K562 (cell line): Measurements from ENCODE around the gene ITPKA. TPM values are rescaled to one million over a fixed set of nuclear protein-coding genes. Genes with fewer than 3 reads are reported as not detected.

Source experiments
- CHD2 ChIP-seq: IDR thresholded peaks from 2 replicates; pipeline ENCODE4 v1.6.1; 2011; ENCODE audit warnings: low read depth, low read length
- KDM5B ChIP-seq: fragments of 200-600 bp; sonication (generic); IDR thresholded peaks from 2 replicates; pipeline ENCODE4 v1.6.1; 2012; ENCODE audit warnings: low read depth, mild to moderate bottlenecking, moderate library complexity, low read length, control low read depth, inconsistent platforms; ENCODE audit not compliant: insufficient replicate concordance
- MTA2 ChIP-seq: fragments of 450-650 bp; IDR thresholded peaks from 2 replicates; pipeline ENCODE4 v1.6.1; 2016; ENCODE audit warnings: low read depth
- OTX1 ChIP-seq: fragments of 450-650 bp; formaldehyde crosslinking; IDR thresholded peaks from 2 replicates; pipeline ENCODE4 v1.4.0; 2022; ENCODE audit warnings: mild to moderate bottlenecking
- PML ChIP-seq: IDR thresholded peaks from 2 replicates; pipeline ENCODE4 v1.6.1; 2012; ENCODE audit warnings: low read length, inconsistent platforms
- POLR2B ChIP-seq: fragments of 450-650 bp; IDR thresholded peaks from 2 replicates; pipeline ENCODE4 v1.6.1; 2018; ENCODE audit warnings: low read depth; ENCODE audit not compliant: partially characterized antibody
- TRIM24 ChIP-seq, 2 experiments: fragments of 450-650 bp; IDR thresholded peaks; 2 replicates each; pipeline ENCODE4 v1.6.1; 2016
- ZKSCAN1 ChIP-seq: fragments of 150-350 bp; IDR thresholded peaks from 2 replicates; pipeline ENCODE4 v1.6.1; 2016; ENCODE audit warnings: low read depth, low read length
- ZNF143 ChIP-seq: sonication (generic); formaldehyde crosslinking; IDR thresholded peaks from 2 replicates; pipeline ENCODE4 v1.9.0; 2022; ENCODE audit warnings: mild to moderate bottlenecking, missing genetic modification reagents
- polyA plus RNA-seq, 8 experiments: library from polyadenylated mRNA; depleted of rRNA in 4 of 8; stranded (reverse) in 5 of 8; unstranded in 3 of 8; fragments of >200 nt; fragmentation: Nextera tagmentation in 2 of 8; fragmentation: Illumina TruSeq in 1 of 8; extraction: Ambion mirVana in 2 of 8; extraction: Trizol in 1 of 8; gene quantifications; 2 replicates each; pipeline versions ENCODE4 v1.2.1 to v1.2.3, GENCODE V29; 2011 to 2014; ENCODE audit warnings: inconsistent platforms in 1 of 8, missing spikeins in 1 of 8
- total RNA-seq, 7 experiments: library from RNA; depleted of rRNA in 6 of 7; stranded (reverse); fragments of >200 nt in 6 of 7; fragmentation: Illumina TruSeq in 2 of 7; extraction: Trizol in 2 of 7; gene quantifications; 2 replicates each; pipeline versions ENCODE4 v1.2.1 to v1.2.3, GENCODE V29; 2011 to 2021; ENCODE audit warnings: low replicate concordance in 1 of 7
- TF ChIP-seq, protein P1 (sequence below), 2 experiments: fragments of 450-650 bp; IDR thresholded peaks; 2 replicates each; pipeline ENCODE4 v1.6.1; 2016
- TF ChIP-seq, protein P2 (sequence below), 2 experiments: fragments of 450-650 bp; IDR thresholded peaks; 2 replicates each; pipeline ENCODE4 v1.6.1; 2016; ENCODE audit warnings: mild to moderate bottlenecking in 2 of 2, borderline replicate concordance in 1 of 2, low read depth in 1 of 2, moderate library complexity in 1 of 2
- TF ChIP-seq, protein P3 (sequence below): fragments of 450-650 bp; formaldehyde crosslinking; IDR thresholded peaks from 2 replicates; pipeline ENCODE4 v1.4.0; 2020; ENCODE audit warnings: mild to moderate bottlenecking
- TF ChIP-seq, protein P4 (sequence below): fragments of 250-450 bp; sonication (Bioruptor Pico); IDR thresholded peaks from 2 replicates; pipeline ENCODE4 v1.8.0; 2022; ENCODE audit warnings: moderate library complexity, mild to moderate bottlenecking, inconsistent platforms
- TF ChIP-seq, protein P5 (sequence below): IDR thresholded peaks from 2 replicates; pipeline ENCODE4 v1.6.1; 2014; ENCODE audit warnings: antibody characterized with exemption
- TF ChIP-seq, protein P6 (sequence below): fragments of 250-450 bp; sonication (Bioruptor Pico); IDR thresholded peaks from 2 replicates; pipeline ENCODE4 v1.5.1; 2021; ENCODE audit warnings: mild to moderate bottlenecking

Gene ITPKA
- total and polyA plus RNA-seq, 9 of the 15 experiments (the other 6 are each of a cell fraction or from before 2014, with no cell fraction given) = 0.14 to 68.4 (median 11.5) TPM

DNA sequence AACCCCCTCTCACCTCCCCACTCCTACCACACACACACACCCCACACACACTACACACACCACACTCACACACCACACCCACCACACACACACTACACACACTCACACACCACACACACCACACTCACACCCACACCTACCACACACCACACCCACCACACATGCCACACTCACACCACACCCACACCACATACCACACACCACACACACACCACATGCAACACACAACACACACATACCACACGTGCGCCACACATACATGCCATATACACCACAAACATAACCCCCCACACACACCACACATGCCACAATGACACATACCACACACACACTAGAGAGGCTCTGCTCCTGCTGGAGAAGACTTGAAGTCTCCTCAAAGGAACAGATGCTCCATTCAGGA, 5.9 kb upstream of the ITPKA start (continued):
- TF ChIP-seq, protein P1, sequence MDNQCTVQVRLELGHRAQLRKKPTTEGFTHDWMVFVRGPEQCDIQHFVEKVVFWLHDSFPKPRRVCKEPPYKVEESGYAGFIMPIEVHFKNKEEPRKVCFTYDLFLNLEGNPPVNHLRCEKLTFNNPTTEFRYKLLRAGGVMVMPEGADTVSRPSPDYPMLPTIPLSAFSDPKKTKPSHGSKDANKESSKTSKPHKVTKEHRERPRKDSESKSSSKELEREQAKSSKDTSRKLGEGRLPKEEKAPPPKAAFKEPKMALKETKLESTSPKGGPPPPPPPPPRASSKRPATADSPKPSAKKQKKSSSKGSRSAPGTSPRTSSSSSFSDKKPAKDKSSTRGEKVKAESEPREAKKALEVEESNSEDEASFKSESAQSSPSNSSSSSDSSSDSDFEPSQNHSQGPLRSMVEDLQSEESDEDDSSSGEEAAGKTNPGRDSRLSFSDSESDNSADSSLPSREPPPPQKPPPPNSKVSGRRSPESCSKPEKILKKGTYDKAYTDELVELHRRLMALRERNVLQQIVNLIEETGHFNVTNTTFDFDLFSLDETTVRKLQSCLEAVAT (IDR thresholded peaks at IDR 0.05) = 0 out of 4 replicates have a peak, but pooled peaks of 1 of the 2 experiments have one; percentile 38
- 0 out of 4 replicates have a peak, but pooled peaks of 1 of the 2 experiments have one; percentile 18 for TF ChIP-seq TRIM24 (IDR thresholded peaks at IDR 0.05)
- TF ChIP-seq, protein P2, sequence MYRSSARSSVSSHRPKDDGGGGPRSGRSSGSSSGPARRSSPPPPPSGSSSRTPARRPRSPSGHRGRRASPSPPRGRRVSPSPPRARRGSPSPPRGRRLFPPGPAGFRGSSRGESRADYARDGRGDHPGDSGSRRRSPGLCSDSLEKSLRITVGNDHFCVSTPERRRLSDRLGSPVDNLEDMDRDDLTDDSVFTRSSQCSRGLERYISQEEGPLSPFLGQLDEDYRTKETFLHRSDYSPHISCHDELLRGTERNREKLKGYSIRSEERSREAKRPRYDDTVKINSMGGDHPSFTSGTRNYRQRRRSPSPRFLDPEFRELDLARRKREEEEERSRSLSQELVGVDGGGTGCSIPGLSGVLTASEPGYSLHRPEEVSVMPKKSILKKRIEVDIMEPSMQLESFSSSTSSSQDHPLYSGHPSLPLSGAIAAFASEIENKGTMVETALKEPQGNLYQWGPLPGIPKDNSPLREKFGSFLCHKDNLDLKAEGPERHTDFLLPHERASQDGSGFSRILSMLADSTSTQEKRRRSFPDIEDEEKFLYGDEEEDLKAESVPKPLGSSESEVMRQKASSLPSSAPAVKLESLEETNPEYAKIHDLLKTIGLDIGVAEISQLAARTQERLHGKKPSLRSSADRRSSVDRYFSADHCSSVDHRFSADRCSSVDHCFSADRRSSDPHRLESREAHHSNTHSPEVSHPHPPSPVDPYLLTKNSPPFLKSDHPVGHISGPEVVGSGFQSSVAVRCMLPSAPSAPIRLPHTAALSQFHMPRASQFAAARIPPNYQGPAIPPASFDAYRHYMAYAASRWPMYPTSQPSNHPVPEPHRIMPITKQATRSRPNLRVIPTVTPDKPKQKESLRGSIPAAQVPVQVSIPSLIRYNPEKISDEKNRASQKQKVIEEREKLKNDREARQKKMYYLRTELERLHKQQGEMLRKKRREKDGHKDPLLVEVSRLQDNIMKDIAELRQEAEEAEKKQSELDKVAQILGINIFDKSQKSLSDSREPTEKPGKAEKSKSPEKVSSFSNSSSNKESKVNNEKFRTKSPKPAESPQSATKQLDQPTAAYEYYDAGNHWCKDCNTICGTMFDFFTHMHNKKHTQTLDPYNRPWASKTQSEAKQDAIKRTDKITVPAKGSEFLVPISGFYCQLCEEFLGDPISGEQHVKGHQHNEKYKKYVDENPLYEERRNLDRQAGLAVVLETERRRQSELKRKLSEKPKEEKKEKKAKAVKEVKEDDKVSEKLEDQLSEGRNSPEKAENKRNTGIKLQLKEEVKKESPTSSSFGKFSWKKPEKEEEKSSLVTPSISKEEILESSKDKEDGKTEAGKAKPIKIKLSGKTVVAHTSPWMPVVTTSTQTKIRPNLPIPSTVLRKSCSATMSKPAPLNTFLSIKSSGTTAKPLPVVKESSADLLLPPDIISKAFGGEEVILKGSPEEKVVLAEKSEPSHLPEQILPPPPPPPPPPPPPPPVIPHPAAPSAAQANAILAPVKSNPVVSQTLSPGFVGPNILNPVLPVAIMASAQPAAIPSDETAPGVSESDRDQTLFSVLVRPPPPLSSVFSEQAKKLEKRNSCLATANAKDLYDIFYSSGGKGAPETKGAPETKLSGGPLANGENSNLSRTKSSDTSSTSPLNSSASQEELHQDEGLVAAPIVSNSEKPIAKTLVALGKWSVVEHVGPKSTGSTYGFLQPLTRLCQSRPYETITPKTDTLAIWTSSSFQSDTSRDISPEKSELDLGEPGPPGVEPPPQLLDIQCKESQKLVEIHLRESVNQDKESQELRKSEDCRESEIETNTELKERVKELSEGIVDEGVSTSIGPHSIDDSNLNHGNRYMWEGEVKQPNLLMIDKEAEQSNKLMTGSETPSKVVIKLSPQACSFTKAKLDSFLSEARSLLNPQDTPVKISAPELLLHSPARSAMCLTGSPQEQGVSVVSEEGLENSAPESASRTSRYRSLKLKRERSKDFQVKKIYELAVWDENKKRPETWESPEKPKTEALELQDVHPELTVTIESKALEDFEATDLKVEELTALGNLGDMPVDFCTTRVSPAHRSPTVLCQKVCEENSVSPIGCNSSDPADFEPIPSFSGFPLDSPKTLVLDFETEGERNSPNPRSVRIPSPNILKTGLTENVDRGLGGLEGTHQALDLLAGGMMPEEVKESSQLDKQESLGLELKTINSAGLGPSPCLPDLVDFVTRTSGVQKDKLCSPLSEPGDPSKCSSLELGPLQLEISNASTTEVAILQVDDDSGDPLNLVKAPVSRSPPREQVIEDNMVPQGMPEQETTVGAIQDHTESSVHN (IDR thresholded peaks at IDR 0.05; ENCODE audit: borderline replicate concordance in 1 of 2, low read depth in 1 of 2) = no peak
- TF ChIP-seq POLR2B = peak; percentile 32
- TF ChIP-seq MTA2 = no peak
- TF ChIP-seq PML = no peak
- TF ChIP-seq OTX1 (CRISPR knock-in tag) = peak; percentile 71; the same call in 1 of the 2 replicates
- TF ChIP-seq, protein P3, sequence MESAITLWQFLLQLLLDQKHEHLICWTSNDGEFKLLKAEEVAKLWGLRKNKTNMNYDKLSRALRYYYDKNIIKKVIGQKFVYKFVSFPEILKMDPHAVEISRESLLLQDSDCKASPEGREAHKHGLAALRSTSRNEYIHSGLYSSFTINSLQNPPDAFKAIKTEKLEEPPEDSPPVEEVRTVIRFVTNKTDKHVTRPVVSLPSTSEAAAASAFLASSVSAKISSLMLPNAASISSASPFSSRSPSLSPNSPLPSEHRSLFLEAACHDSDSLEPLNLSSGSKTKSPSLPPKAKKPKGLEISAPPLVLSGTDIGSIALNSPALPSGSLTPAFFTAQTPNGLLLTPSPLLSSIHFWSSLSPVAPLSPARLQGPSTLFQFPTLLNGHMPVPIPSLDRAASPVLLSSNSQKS = no peak
- TF ChIP-seq ZNF143 (CRISPR knock-in tag) = no peak
- no peak for TF ChIP-seq CHD2
- TF ChIP-seq KDM5B = no peak
- TF ChIP-seq, protein P4, sequence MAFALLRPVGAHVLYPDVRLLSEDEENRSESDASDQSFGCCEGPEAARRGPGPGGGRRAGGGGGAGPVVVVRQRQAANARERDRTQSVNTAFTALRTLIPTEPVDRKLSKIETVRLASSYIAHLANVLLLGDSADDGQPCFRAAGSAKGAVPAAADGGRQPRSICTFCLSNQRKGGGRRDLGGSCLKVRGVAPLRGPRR (CRISPR knock-in tag) = no peak
- TF ChIP-seq, protein P5, sequence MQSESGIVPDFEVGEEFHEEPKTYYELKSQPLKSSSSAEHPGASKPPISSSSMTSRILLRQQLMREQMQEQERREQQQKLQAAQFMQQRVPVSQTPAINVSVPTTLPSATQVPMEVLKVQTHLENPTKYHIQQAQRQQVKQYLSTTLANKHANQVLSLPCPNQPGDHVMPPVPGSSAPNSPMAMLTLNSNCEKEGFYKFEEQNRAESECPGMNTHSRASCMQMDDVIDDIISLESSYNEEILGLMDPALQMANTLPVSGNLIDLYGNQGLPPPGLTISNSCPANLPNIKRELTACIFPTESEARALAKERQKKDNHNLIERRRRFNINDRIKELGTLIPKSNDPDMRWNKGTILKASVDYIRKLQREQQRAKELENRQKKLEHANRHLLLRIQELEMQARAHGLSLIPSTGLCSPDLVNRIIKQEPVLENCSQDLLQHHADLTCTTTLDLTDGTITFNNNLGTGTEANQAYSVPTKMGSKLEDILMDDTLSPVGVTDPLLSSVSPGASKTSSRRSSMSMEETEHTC = no peak
- no peak for TF ChIP-seq ZKSCAN1
- TF ChIP-seq, protein P6, sequence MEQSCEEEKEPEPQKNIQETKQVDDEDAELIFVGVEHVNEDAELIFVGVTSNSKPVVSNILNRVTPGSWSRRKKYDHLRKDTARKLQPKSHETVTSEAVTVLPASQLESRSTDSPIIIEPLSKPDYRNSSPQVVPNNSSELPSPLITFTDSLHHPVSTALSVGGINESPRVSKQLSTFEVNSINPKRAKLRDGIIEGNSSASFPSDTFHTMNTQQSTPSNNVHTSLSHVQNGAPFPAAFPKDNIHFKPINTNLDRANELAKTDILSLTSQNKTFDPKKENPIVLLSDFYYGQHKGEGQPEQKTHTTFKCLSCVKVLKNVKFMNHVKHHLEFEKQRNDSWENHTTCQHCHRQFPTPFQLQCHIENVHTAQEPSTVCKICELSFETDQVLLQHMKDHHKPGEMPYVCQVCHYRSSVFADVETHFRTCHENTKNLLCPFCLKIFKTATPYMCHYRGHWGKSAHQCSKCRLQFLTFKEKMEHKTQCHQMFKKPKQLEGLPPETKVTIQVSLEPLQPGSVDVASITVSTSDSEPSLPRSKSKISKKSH (CRISPR knock-in tag) = no peak
